WTC11 (cell line): ENCODE data around the gene SLC24A1.

Source experiments
- SP1 ChIP-seq: sonication (generic); formaldehyde crosslinking; conservative IDR thresholded peaks from 2 replicates; pipeline ENCODE4 v1.8.1; 2022; ENCODE audit warnings: missing genetic modification reagents
- ZNF121 ChIP-seq: sonication (generic); formaldehyde crosslinking; IDR thresholded peaks from 2 replicates; pipeline ENCODE4 v1.8.0; 2023; ENCODE audit warnings: missing genetic modification reagents
- TF ChIP-seq, protein P1 (sequence below): sonication (generic); formaldehyde crosslinking; IDR thresholded peaks from 2 replicates; pipeline ENCODE4 v1.8.0; 2022; ENCODE audit warnings: mild to moderate bottlenecking, missing genetic modification reagents
- TF ChIP-seq, protein P2 (sequence below): sonication (generic); formaldehyde crosslinking; IDR thresholded peaks from 2 replicates; pipeline ENCODE4 v1.8.1; 2022; ENCODE audit warnings: mild to moderate bottlenecking, moderate library complexity, missing genetic modification reagents
- TF ChIP-seq, protein P3 (sequence below): fragments of 200-600 bp; IDR thresholded peaks from 2 replicates; pipeline ENCODE4 v1.8.0; 2022; ENCODE audit warnings: antibody characterized with exemption
- TF ChIP-seq, protein P4 (sequence below): fragments of 250-450 bp; sonication (Bioruptor Pico); IDR thresholded peaks from 2 replicates; pipeline ENCODE4 v1.9.0; 2021; ENCODE audit warnings: mild to moderate bottlenecking

DNA sequence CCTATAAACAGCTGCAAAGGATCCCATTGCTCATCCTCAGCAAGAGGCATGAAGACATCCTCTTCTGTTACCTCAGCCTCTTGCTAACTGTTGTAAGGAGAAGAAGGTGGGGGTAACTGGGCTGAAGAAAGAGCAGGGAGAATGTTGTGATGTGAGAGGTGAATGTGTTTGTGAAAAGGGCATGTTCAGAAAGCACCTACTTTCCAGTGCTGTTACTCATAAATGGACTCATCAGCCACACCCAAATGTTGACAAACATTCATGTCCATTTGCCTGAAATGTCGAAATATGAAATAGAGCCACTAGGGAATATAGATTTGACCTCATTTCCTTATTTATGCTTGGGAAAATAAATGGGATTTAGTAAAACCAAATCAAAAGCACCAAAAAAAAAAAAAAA, 12.6 kb downstream of the SLC24A1 start:
- TF ChIP-seq, protein P1, sequence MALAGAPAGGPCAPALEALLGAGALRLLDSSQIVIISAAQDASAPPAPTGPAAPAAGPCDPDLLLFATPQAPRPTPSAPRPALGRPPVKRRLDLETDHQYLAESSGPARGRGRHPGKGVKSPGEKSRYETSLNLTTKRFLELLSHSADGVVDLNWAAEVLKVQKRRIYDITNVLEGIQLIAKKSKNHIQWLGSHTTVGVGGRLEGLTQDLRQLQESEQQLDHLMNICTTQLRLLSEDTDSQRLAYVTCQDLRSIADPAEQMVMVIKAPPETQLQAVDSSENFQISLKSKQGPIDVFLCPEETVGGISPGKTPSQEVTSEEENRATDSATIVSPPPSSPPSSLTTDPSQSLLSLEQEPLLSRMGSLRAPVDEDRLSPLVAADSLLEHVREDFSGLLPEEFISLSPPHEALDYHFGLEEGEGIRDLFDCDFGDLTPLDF = no peak
- TF ChIP-seq, protein P2, sequence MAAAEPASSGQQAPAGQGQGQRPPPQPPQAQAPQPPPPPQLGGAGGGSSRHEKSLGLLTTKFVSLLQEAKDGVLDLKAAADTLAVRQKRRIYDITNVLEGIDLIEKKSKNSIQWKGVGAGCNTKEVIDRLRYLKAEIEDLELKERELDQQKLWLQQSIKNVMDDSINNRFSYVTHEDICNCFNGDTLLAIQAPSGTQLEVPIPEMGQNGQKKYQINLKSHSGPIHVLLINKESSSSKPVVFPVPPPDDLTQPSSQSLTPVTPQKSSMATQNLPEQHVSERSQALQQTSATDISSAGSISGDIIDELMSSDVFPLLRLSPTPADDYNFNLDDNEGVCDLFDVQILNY (CRISPR knock-in tag) = no peak
- TF ChIP-seq, protein P3, sequence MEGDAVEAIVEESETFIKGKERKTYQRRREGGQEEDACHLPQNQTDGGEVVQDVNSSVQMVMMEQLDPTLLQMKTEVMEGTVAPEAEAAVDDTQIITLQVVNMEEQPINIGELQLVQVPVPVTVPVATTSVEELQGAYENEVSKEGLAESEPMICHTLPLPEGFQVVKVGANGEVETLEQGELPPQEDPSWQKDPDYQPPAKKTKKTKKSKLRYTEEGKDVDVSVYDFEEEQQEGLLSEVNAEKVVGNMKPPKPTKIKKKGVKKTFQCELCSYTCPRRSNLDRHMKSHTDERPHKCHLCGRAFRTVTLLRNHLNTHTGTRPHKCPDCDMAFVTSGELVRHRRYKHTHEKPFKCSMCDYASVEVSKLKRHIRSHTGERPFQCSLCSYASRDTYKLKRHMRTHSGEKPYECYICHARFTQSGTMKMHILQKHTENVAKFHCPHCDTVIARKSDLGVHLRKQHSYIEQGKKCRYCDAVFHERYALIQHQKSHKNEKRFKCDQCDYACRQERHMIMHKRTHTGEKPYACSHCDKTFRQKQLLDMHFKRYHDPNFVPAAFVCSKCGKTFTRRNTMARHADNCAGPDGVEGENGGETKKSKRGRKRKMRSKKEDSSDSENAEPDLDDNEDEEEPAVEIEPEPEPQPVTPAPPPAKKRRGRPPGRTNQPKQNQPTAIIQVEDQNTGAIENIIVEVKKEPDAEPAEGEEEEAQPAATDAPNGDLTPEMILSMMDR = no peak
- TF ChIP-seq SP1 (CRISPR knock-in tag) (no peak), ZNF121 (CRISPR knock-in tag) (no peak)
- TF ChIP-seq, protein P4, sequence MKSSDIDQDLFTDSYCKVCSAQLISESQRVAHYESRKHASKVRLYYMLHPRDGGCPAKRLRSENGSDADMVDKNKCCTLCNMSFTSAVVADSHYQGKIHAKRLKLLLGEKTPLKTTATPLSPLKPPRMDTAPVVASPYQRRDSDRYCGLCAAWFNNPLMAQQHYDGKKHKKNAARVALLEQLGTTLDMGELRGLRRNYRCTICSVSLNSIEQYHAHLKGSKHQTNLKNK (CRISPR knock-in tag) = no peak
